Suprapubic skin (tissue), 4 donors: ENCODE data around the gene PDE7B.

Experiments used
- CTCF ChIP-seq, 2 donors: fragments of 200-600 bp in 1 of 2; fragments of 450-650 bp in 1 of 2; sonication (generic) in 1 of 2; IDR thresholded peaks; one replicate each; pipeline ENCODE4 v1.5.1; 2016 to 2019; ENCODE audit warnings: antibody characterized with exemption in 2 of 2, mild to moderate bottlenecking in 1 of 2, moderate library complexity in 1 of 2
- EP300 ChIP-seq: sonication (generic); formaldehyde crosslinking; IDR thresholded peaks from one replicate; pipeline ENCODE4 v1.6.1; 2017; ENCODE audit warnings: antibody characterized with exemption
- POLR2A ChIP-seq, 2 donors: fragments of 450-650 bp; IDR thresholded peaks; one replicate each; pipeline ENCODE4 v1.6.1; 2017; ENCODE audit warnings: antibody characterized with exemption in 2 of 2, mild to moderate bottlenecking in 2 of 2, moderate library complexity in 2 of 2
- POLR2AphosphoS5 ChIP-seq, 3 donors: sonication (generic); formaldehyde crosslinking; IDR thresholded peaks; one replicate each; pipeline ENCODE4 v1.6.1; 2017; ENCODE audit warnings: antibody characterized with exemption in 3 of 3

GRCh38 chr6:136014454-136015437, 163.2 kb downstream of the PDE7B start:
- TF ChIP-seq EP300 (no peak), POLR2A (IDR thresholded peaks at IDR 0.05) (no peak), CTCF (IDR thresholded peaks at IDR 0.05) (no peak), POLR2AphosphoS5 (IDR thresholded peaks at IDR 0.05) (no peak)
